Hematopoietic multipotent progenitor cell (in vitro differentiated cells): Measurements from ENCODE around the gene MAB21L3. TPM values are rescaled to one million over a fixed set of nuclear protein-coding genes. Genes with fewer than 3 reads are reported as not detected.

ENCODE experiments used
- DNase-seq, 3 donors: peaks; one replicate each; pipeline ENCODE4 v3.0.0-alpha.2; 2011 to 2015; ENCODE audit warnings: low read depth in 2 of 3, low spot score in 2 of 3
- total RNA-seq: library from RNA; depleted of rRNA; stranded (reverse); fragments of >200 nt; gene quantifications from one replicate; pipeline ENCODE4 v1.2.3, GENCODE V29; 2012

Gene MAB21L3
- total RNA-seq, 1 donor = not detected

GRCh38 chr1:116107371-116107770 is 3.8 kb upstream of the MAB21L3 start:
- DNase-seq = no peak

- DNase-seq = no peak
Measured at GRCh38 chr1:116111524-116112021, 374 bp downstream of the MAB21L3 start.

- no peak for DNase-seq
Measured at GRCh38 chr1:116112388-116113140, 1.4 kb downstream of the MAB21L3 start.

GRCh38 chr1:116113615-116114014 is 2.4 kb downstream of the MAB21L3 start:
- no peak for DNase-seq

- DNase-seq = no peak
Measured at GRCh38 chr1:116115476-116116439, 4.6 kb downstream of the MAB21L3 start.

- DNase-seq = no peak
Measured at GRCh38 chr1:116118471-116118870, 7.3 kb downstream of the MAB21L3 start.

- no peak for DNase-seq
Measured at GRCh38 chr1:116119876-116120275, 8.7 kb downstream of the MAB21L3 start.

- DNase-seq = no peak
Measured at GRCh38 chr1:116122955-116123757, 12.0 kb downstream of the MAB21L3 start.

GRCh38 chr1:116123837-116124533 is 12.8 kb downstream of the MAB21L3 start:
- DNase-seq = no peak

GRCh38 chr1:116125758-116126157 is 14.6 kb downstream of the MAB21L3 start:
- no peak for DNase-seq

GRCh38 chr1:116126281-116126680 is 15.1 kb downstream of the MAB21L3 start:
- no peak for DNase-seq

GRCh38 chr1:116127123-116127847 is 16.1 kb downstream of the MAB21L3 start:
- no peak for DNase-seq

GRCh38 chr1:116127848-116128540 is 16.8 kb downstream of the MAB21L3 start:
- no peak for DNase-seq

GRCh38 chr1:116128664-116129063 is 17.5 kb downstream of the MAB21L3 start:
- DNase-seq = no peak

- no peak for DNase-seq
Measured at GRCh38 chr1:116129537-116129936, 18.3 kb downstream of the MAB21L3 start.

- no peak for DNase-seq
Measured at GRCh38 chr1:116130356-116130755, 19.2 kb downstream of the MAB21L3 start.

- no peak for DNase-seq
Measured at GRCh38 chr1:116131170-116131569, 20.0 kb downstream of the MAB21L3 start.

GRCh38 chr1:116131866-116132605 is 20.8 kb downstream of the MAB21L3 start:
- DNase-seq = no peak
